ENCODE measurements around the gene TRAF4.
A peak's percentile ranks its signal among the peaks of the same experiment; 100 is the strongest.

TRAF4 gene

DNA sequence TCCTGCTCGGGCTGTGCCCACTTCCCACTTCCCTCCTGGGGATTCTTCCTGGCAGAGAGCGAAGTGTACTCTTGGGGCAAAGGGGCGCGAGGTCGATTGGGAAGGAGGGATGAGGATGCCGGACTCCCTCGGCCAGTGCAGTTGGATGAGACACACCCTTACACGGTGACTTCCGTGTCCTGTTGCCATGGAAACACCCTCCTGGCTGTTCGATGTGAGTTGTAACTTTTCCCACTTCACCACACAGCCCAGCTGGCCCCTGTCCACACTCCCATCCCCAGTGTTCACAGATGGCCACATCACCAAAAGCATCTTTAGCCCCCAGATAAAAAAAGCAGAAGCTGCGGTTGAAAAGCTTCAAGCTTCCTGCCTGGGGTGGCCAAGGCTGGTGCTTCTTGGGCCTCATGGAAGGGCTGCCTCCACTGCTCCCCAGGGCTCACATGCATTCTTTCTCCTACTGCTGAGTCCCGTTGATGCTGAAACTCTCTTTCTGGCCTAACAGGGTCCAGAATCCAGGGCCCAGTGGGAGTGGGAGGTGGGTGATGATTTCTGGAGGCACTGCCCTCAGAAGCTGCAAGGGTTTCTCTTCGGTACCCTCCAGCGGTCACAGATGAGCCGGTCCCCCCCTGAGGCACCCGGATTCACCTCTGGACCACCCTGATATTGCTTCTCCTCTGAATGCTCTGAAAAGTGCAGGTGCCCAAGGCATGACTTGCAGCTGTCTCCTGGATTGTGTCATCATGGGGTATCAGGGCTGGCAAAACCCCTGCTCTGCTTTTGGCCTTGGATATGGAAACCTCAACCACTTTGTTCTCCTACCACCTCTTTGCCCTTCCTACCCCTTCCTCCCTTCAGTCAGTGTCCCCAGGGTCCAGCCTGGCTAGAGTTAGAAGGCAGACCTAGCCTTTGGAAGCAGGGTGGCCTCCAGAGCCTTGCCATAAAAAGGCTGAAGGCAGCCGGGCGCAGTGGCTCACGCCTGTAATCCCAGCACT lies 2.2 kb upstream of the TRAF4 start:
- TF ChIP-seq, protein P1, sequence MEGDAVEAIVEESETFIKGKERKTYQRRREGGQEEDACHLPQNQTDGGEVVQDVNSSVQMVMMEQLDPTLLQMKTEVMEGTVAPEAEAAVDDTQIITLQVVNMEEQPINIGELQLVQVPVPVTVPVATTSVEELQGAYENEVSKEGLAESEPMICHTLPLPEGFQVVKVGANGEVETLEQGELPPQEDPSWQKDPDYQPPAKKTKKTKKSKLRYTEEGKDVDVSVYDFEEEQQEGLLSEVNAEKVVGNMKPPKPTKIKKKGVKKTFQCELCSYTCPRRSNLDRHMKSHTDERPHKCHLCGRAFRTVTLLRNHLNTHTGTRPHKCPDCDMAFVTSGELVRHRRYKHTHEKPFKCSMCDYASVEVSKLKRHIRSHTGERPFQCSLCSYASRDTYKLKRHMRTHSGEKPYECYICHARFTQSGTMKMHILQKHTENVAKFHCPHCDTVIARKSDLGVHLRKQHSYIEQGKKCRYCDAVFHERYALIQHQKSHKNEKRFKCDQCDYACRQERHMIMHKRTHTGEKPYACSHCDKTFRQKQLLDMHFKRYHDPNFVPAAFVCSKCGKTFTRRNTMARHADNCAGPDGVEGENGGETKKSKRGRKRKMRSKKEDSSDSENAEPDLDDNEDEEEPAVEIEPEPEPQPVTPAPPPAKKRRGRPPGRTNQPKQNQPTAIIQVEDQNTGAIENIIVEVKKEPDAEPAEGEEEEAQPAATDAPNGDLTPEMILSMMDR (IDR thresholded peaks at IDR 0.05) = no peak

DNA sequence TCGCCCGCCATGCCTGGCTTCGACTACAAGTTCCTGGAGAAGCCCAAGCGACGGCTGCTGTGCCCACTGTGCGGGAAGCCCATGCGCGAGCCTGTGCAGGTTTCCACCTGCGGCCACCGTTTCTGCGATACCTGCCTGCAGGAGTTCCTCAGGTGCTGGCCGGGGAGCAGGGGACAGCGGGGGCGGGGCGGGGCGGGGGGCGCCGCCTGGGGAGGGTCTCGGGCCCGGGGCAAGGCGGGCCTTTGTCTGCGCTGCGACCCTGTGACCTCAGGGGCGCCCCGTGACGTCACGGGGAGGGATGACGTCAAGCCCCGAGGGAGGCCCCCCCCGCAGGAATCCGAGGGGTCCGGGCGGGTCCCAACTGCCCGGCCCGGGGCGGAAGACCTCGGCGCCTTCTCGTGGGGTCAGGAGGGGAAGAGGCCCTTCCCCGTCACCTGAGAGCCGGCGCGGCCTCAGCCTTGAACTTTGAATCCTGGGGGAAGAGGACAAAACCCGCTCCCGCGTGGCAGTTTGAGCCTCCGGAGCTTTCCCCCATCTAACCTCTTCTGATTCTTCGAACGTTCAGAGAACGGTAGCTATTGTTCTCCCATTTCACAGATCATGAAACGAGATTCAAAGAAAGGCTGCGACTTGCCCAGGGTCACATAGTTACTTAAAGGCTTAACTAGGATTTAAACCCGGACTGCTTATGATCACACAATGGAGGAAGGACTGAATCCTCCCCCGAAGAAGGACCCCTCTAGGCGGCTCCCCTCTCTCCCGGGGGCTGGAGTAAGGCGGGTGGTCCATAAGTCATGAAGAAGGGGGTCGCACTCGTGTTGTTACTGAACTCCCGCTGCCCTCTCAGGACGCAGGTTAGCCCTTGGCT lies 527 bp downstream of the TRAF4 start:
- TF ChIP-seq, protein P1 (IDR thresholded peaks at IDR 0.05) = peak; percentile 3; the same call in 1 of the 2 replicates

DNA sequence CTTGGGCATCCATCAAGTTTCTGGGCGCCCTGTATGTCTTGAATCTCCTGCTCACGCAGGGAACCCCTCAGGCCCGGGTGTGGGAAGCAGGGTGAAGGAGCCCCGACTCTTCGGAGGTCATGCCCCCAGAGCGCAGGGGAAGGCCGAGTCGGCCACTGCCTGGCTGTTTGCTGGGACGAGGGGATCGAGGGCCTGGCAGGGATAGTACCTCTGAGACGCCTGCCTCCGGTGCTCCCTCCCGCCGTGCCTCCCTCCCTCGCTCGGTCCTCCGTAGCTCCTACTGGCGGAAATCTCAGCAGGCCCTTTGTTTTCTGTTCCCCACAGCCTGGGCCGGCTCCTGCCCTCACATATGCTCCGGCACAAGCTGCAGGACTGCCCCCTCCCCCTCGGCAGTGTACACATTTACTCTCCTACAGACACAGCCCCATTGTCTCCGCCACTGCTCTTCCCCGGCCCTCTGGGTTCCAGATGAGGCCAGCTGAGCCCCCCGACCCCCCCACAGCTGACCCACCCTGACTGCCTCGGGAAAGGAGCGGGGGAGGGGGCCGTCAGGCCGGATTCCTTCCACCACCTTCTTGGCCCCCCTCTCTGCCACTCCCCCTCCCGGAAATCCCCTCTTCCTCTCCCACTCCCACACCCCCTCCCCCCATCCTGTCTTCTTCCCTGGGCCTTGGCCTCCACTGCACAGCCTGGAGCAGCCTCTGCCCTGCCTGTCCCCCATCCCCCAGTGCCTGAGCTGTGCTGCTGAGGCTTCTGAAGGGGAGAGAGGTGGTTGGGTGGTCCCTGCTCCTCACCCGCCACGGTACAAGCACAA lies 1.4 kb downstream of the TRAF4 start:
- TF ChIP-seq, protein P1 (IDR thresholded peaks at IDR 0.05) = no peak

DNA sequence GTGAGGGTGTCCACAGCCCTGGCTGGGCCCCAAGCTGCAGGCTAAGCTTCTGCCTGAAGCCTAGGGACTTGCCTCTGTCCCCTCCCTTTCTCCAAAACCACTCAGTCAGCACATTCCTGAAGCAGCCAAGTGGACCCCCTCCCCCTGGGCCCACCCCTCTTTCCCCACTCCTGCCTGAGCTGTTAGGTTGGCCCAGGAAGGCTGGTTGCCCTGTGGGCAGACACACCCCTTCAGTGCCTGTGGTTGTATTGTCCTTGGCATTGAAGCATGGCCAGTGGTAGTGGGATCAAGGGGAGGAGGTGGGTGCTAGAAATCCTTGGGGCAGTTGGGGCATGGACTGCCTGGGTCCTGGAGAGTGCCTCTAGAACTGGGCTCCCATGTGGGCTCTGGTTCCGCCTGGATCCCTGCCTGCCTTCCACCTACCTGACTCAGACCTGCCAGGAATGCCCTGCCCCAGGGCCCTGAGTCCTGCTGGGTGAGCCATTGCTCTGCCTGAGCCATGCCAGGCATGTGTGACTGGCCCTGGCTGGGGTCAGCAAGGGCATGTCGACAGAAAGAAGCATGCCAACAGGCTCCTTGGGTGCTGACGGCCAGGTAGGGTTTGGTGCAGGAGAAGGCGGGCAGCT lies 2.1 kb downstream of the TRAF4 start:
- TF ChIP-seq, protein P1 (IDR thresholded peaks at IDR 0.05) = no peak

DNA sequence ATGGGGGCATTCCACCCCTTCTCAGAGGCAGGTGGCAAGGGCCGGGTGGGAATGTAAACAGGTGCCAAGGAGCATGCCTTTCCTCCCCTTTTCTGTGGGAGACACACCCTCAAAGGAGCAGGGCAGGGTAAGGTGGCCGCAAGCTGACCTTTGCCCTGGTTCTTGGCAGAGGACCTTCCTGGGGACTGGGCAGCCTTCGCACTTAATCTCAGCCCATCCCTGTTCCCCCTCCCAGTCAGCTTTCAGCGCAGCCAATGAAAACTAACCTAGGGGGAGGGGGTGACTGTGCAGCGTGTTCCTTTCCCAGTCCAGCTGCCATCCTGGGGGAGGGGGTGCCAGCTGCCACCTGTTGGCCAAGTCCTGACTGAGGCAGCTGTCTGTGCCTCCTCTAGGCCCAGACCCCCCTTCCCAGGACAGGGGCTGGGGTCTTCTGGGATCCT lies 2.8 kb downstream of the TRAF4 start:
- TF ChIP-seq, protein P1 (IDR thresholded peaks at IDR 0.05) = no peak

DNA sequence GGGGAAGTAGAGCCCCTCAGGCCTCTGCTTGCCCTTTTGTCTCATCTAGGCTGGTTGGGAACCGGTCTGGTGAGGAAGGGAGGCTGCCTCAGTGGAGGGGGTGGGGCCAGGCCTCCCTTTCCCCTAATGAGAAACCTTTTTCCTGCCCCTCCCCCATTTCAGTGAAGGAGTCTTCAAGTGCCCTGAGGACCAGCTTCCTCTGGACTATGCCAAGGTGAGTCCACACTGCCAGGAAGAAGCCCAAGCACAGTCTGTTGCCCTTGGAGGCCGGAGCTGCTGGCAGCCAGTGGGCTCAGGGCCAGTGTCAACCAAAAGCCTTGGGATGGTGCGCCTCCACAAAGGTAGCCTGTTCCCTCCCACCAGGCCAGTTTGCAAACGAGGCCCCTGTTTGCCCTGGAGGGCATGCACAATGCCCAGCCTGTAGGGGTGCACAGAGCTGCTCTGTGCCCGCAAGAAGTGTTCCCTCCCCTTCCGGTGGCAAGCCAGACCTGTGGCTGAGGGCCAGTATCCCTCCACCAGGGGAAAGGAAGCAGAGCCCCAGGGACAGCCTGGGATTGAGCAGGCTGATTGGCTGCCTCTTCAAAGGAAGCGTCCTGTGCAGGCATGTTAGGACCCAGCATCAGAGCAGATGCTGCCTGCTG lies 3.4 kb downstream of the TRAF4 start:
- TF ChIP-seq, protein P1 (IDR thresholded peaks at IDR 0.05) = no peak

All from LNCAP (cell line).